ENCODE data around the gene RPL22.

RPL22 gene

DNA sequence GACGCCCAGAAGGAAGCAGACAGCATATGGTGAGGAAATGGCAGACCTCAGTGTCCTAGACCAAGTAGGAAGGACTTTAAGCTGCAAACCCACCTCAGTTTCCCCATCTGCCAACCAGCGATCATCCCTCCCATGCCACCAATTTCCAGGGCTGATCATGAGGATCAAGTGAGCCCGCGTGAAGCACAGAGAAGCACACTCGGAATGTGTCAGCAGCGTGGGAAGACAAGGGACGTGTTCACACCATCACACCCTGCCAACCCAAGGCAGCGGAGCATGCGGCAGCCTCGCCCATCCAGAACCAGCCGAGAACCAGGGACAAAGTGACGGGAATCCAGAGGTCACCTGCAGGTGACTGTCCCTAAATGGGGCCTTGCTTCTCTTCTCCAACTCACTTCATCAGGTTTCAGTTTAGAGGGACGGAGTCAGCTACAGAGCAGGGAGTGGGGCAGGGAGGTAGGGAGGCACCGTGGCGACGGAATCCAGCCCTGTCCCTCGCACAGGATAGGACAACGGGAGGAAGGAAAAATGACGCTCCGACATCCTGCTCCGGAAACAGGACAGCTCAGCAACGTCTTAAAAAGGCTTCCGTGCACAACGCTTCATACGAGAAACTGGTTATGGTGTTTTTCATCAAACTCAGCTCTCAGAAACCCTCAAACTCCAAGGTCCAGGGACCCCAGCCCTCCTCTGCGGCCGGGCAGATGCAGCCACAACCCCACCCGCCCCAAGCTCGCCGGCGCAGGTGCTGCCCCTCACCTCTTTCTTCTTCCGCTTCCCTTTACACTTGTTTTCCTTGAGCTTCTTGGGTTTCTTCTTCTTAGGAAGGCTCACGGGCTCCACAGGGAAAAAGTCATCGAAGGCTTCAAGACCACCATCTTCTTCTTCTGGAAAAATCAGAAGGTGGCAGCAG lies 31.7 kb downstream of the RPL22 start:
- H3K4me3 ChIP-seq (ENCODE audit: insufficient read length, low read depth), result no peak overlapping the region
- DNase-seq (ENCODE audit: low read depth, low spot score), result no peak
- no peaks in the 10 kb centered on the region for H3K27me3 ChIP-seq (ENCODE audit: insufficient read depth, insufficient read length)
- H3K4me1 ChIP-seq (ENCODE audit: insufficient read depth, insufficient read length), result no peaks in the 10 kb centered on the region
- no peaks in the 10 kb centered on the region for H3K9me3 ChIP-seq (ENCODE audit: insufficient read depth, low read length)
- H3K36me3 ChIP-seq (ENCODE audit: insufficient read depth, insufficient read length, low read length), result no peaks in the 10 kb centered on the region
- TF ChIP-seq SUZ12 (IDR thresholded peaks at IDR 0.05; ENCODE audit: extremely low read depth, insufficient read depth, insufficient read length) (no peak), ZNF274 (IDR thresholded peaks at IDR 0.05; ENCODE audit: low read depth, low read length) (no peak), YY1 (IDR thresholded peaks at IDR 0.05; ENCODE audit: insufficient read depth, insufficient read length) (no peak)
- no peak overlapping the region for H3K9ac ChIP-seq (ENCODE audit: insufficient read length, low read depth)

DNA sequence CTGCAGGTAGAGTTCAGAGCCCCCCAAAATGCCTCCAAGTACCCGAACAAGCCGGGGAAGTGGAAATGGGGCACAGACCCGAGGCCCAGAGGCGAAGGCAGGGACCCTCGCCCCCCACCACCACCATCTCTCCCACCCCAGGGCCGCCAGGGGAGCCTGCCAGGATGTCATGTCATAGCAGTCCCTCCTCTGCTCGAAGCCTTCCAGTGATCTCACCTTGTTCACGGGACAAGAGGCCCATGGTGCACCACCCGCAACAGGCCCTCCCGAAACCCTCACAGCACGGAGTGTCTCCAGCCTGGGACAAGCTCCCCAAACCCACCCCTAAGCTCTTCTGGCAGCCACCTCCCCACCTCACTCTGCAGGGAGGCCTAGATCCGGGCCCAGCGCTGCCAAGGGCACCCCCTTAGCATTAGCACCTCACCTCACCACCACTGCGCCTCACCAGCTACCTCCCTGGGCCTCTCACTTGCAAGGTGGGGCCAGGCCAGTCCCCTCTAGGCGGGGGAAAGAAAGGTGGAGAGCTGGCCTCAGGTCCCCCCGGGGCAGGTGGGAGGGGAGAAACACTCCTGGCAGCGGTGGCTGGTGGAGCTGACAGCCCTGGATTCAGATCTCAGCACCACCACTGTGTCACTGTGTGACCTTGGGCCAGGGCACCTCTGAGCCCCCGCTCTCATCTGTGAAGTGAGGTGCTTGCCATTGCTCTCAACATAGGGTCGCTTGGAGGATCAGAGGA lies 32.6 kb downstream of the RPL22 start:
- H3K9me3 ChIP-seq (ENCODE audit: insufficient read depth, low read length), result no peaks in the 10 kb centered on the region
- H3K4me1 ChIP-seq (ENCODE audit: insufficient read depth, insufficient read length), result no peaks in the 10 kb centered on the region
- H3K9ac ChIP-seq (ENCODE audit: insufficient read length, low read depth), result no peak overlapping the region
- no peaks in the 10 kb centered on the region for H3K36me3 ChIP-seq (ENCODE audit: insufficient read depth, insufficient read length, low read length)
- H3K27me3 ChIP-seq (ENCODE audit: insufficient read depth, insufficient read length), result no peaks in the 10 kb centered on the region
- H3K4me3 ChIP-seq (ENCODE audit: insufficient read length, low read depth), result no peak overlapping the region
- DNase-seq (ENCODE audit: low read depth, low spot score), result no peak
- TF ChIP-seq SUZ12 (IDR thresholded peaks at IDR 0.05; ENCODE audit: extremely low read depth, insufficient read depth, insufficient read length) (no peak), ZNF274 (IDR thresholded peaks at IDR 0.05; ENCODE audit: low read depth, low read length) (no peak), YY1 (IDR thresholded peaks at IDR 0.05; ENCODE audit: insufficient read depth, insufficient read length) (no peak)

DNA sequence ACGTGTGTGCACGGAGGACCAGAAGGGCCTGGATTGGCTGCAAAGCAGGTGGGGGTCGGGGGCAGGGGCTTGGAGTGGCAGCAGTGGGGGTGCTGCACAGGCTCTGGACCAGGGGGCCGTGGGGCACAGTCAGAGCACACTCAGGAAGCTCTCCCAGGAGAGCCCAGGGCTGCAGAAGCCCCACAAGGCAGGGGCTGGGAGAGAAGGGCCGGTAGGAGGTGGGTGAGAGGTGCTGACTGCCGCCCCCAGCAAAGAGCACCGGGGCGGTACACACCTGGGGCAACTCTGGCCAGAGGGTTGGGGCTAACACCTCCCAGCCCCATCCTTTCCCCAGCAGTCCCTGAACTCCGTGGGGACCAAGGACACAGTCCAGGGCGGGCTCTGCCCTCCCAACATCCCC lies 33.2 kb downstream of the RPL22 start:
- no peak for DNase-seq (ENCODE audit: low read depth, low spot score)
- H3K36me3 ChIP-seq (ENCODE audit: insufficient read depth, insufficient read length, low read length), result no peaks in the 10 kb centered on the region
- H3K9ac ChIP-seq (ENCODE audit: insufficient read length, low read depth), result no peak overlapping the region
- no peaks in the 10 kb centered on the region for H3K27me3 ChIP-seq (ENCODE audit: insufficient read depth, insufficient read length)
- no peaks in the 10 kb centered on the region for H3K9me3 ChIP-seq (ENCODE audit: insufficient read depth, low read length)
- TF ChIP-seq ZNF274 (IDR thresholded peaks at IDR 0.05; ENCODE audit: low read depth, low read length), result no peak
- no peak for TF ChIP-seq SUZ12 (IDR thresholded peaks at IDR 0.05; ENCODE audit: extremely low read depth, insufficient read depth, insufficient read length)
- no peak for TF ChIP-seq YY1 (IDR thresholded peaks at IDR 0.05; ENCODE audit: insufficient read depth, insufficient read length)
- H3K4me1 ChIP-seq (ENCODE audit: insufficient read depth, insufficient read length), result no peaks in the 10 kb centered on the region
- no peak overlapping the region for H3K4me3 ChIP-seq (ENCODE audit: insufficient read length, low read depth)

DNA sequence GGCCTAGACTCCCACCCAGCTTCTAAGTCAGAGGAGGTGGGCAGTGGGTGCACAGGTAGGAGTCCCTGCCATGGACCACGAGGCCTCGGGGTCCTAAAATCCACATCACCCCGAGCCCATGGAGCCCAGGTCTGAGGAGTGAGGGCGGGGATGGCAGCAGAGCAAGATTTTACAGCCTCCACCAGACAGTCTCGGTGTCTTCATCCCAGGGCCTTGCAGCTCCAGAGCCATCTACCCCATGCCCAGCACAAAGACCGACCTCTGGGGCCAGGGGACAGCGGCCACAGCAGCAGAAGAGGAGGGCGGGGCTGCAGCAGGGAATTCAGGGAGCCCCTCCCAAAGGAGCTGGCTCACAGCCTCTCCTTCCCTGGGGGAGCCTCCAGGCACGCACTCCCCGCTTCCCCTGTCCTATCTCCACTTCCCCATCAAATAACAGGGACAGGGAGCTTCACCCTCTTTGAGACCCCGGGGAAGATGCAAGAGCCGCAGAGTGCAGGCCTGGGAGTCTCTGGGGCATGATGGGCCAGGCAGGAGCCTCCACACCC lies 33.9 kb downstream of the RPL22 start:
- no peak for DNase-seq (ENCODE audit: low read depth, low spot score)
- Histone ChIP-seq H3K27me3 (ENCODE audit: insufficient read depth, insufficient read length) (no peaks in the 10 kb centered on the region), H3K36me3 (ENCODE audit: insufficient read depth, insufficient read length, low read length) (no peaks in the 10 kb centered on the region), H3K9ac (ENCODE audit: insufficient read length, low read depth) (no peak overlapping the region), H3K9me3 (ENCODE audit: insufficient read depth, low read length) (no peaks in the 10 kb centered on the region), H3K4me3 (ENCODE audit: insufficient read length, low read depth) (no peak overlapping the region), H3K4me1 (ENCODE audit: insufficient read depth, insufficient read length) (no peaks in the 10 kb centered on the region)
- TF ChIP-seq YY1 (IDR thresholded peaks at IDR 0.05; ENCODE audit: insufficient read depth, insufficient read length), result no peak
- no peak for TF ChIP-seq ZNF274 (IDR thresholded peaks at IDR 0.05; ENCODE audit: low read depth, low read length)
- TF ChIP-seq SUZ12 (IDR thresholded peaks at IDR 0.05; ENCODE audit: extremely low read depth, insufficient read depth, insufficient read length), result no peak

DNA sequence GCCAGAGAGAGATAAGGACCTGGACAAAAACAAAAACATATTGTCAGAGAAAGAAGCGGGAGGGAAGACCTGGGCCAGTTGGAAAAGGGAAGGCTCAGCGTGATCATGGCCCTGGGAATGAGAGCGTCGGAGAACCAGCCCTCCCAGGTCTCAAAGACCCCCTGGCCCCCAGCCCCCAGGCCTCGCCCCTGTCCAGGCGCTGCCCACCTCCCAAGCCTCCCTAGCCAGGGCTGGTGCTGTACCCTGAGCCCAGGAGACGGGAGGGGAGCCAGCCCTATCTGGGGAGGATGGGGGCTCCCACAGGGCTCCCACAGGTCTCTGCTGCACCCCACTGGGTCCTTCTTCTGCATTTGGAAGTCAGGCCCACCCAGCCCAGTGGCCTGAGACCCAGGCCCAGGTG lies 34.4 kb downstream of the RPL22 start:
- no peak overlapping the region for H3K9ac ChIP-seq (ENCODE audit: insufficient read length, low read depth)
- no peaks in the 10 kb centered on the region for H3K27me3 ChIP-seq (ENCODE audit: insufficient read depth, insufficient read length)
- DNase-seq (ENCODE audit: low read depth, low spot score), result no peak
- no peaks in the 10 kb centered on the region for H3K4me1 ChIP-seq (ENCODE audit: insufficient read depth, insufficient read length)
- TF ChIP-seq SUZ12 (IDR thresholded peaks at IDR 0.05; ENCODE audit: extremely low read depth, insufficient read depth, insufficient read length) (no peak), ZNF274 (IDR thresholded peaks at IDR 0.05; ENCODE audit: low read depth, low read length) (no peak), YY1 (IDR thresholded peaks at IDR 0.05; ENCODE audit: insufficient read depth, insufficient read length) (no peak)
- no peak overlapping the region for H3K4me3 ChIP-seq (ENCODE audit: insufficient read length, low read depth)
- H3K9me3 ChIP-seq (ENCODE audit: insufficient read depth, low read length), result no peaks in the 10 kb centered on the region
- no peaks in the 10 kb centered on the region for H3K36me3 ChIP-seq (ENCODE audit: insufficient read depth, insufficient read length, low read length)

DNA sequence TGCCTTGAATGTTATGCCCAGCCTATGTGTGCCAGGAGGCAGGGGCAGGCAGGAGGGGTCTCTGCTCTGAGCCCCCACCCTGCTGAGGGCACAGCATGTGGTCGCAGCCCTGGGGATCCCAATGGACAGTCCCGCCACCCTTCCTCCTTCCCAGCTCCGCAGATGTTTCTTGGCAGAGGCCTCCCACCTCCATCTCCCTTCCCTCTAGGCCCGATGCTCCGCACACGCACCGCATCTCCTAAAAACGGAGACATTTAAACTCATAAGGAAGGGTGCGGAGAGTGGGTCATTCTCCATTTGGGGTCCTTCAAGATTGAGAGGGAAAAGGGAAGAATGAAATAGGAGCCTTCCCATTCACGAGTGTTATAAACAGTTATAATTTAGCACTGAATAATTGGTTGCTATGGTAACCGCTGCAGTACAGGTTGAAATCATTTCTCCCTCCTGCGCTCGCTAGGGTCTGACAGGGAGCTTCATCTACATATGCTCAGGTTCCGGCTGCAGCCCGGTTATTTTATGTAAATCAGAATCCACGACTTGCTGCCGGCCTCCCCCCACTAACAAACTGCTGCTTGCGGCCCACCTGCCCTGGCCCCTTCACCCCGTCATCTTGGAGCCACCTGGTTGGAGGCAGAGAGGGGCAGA lies 35.3 kb downstream of the RPL22 start:
- H3K9ac ChIP-seq (ENCODE audit: insufficient read length, low read depth), result no peak overlapping the region
- H3K27me3 ChIP-seq (ENCODE audit: insufficient read depth, insufficient read length), result no peaks in the 10 kb centered on the region
- no peak overlapping the region for H3K4me3 ChIP-seq (ENCODE audit: insufficient read length, low read depth)
- H3K9me3 ChIP-seq (ENCODE audit: insufficient read depth, low read length), result no peaks in the 10 kb centered on the region
- TF ChIP-seq ZNF274 (IDR thresholded peaks at IDR 0.05; ENCODE audit: low read depth, low read length), result no peak
- no peak for TF ChIP-seq SUZ12 (IDR thresholded peaks at IDR 0.05; ENCODE audit: extremely low read depth, insufficient read depth, insufficient read length)
- no peaks in the 10 kb centered on the region for H3K36me3 ChIP-seq (ENCODE audit: insufficient read depth, insufficient read length, low read length)
- H3K4me1 ChIP-seq (ENCODE audit: insufficient read depth, insufficient read length), result no peaks in the 10 kb centered on the region
- DNase-seq (ENCODE audit: low read depth, low spot score), result no peak
